Right lobe of liver (tissue), 4 donors: ENCODE measurements around the gene CLINT1.

ENCODE experiments used
- CTCF ChIP-seq, 4 donors: fragments of 200-600 bp in 3 of 4; fragments of 450-650 bp in 1 of 4; IDR thresholded peaks; one replicate each; pipeline versions ENCODE4 v1.5.1 to v1.8.0; 2016 to 2022; ENCODE audit warnings: antibody characterized with exemption in 4 of 4, mild to moderate bottlenecking in 2 of 4
- POLR2A ChIP-seq: fragments of 450-650 bp; IDR thresholded peaks from one replicate; pipeline ENCODE4 v1.6.1; 2017; ENCODE audit warnings: antibody characterized with exemption, mild to moderate bottlenecking
- donor health status: DM: no; HTN: no; CAD: no.
- donor health status: DM: no; HTN: no; CAD: no.
- donor health status: DM: no; HTN: yes; CAD: no.

- no peak for TF ChIP-seq CTCF (IDR thresholded peaks at IDR 0.05)
- TF ChIP-seq POLR2A, result no peak
Measured at GRCh38 chr5:157874861-157875260, 15.9 kb upstream of the CLINT1 start.
